ENCODE measurements around the gene KCNQ1. TPM values are rescaled to one million over a fixed set of nuclear protein-coding genes. Genes with fewer than 3 reads are reported as not detected.

KCNQ1 gene
- total and polyA plus RNA-seq, 2 donors (not counting 3 experiments of a cell fraction or from before 2014, with no cell fraction given), result 0.07 to 0.09 TPM

DNA sequence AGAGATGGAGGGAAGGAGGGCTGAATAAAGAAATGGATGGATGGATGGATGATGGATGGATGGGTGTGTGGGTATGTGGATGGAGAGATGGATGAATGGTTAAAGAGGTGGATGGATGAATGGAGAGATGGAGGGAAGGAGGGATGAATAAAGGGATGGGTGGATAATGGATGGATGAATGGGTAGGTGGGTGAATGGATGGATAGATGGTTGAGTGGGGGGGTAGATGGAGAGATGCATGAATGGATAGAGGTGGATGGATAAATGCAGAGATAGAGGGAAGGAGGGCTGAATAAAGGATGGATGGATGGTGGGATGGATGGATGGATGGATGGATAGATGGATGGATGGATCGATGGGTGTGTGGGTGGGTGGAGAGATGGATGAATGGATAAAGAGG is 369.2 kb downstream of the KCNQ1 start:
- POLR2A ChIA-PET, result no interaction called here

DNA sequence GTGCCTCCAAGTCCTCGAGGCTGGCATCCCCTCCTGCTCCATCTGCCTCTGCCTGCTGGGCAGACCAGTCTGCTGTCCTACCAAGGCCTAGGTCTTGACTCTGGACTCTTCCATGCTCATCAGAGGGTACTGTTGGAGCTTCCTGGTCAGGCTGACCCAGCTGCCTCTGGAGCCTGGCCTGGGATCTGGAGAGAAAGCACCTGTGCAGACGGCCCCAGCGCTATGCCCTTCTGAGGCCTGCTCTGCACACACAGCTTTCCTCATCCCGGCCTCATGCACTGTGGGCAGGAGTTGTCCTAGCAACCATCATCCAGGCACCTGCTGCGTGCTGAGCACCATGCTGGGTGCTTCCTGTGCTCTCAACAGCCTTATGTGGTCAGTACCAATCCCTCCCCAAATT is 369.9 kb downstream of the KCNQ1 start:
- H3K9ac ChIP-seq (replicated peaks; ENCODE audit: extremely low read depth, insufficient read depth, low read length), result no peak overlapping the region
- POLR2A ChIA-PET, result no interaction called here
- H3K27me3 ChIP-seq (ENCODE audit: control insufficient read depth in 2 of 2, insufficient read depth in 2 of 2, low read length in 2 of 2), result peaks cover 0 to 3% of the 10 kb centered on the region in 2 experiments
- H3K4me1 ChIP-seq (ENCODE audit: control insufficient read depth, extremely low read depth, insufficient read depth, low read length), result peaks cover 3% of the 10 kb centered on the region
- H4K20me1 ChIP-seq (replicated peaks; ENCODE audit: control insufficient read depth, extremely low read depth, insufficient read depth, low read length), result no peaks in the 10 kb centered on the region
- FAIRE-seq, result no peak
- BruUV-seq (replicated peaks), result no TSS peak
- CTCF ChIA-PET, result interaction anchor here (0.8 kb wide), 1 partner anchor 15 kb away, joined by 3 read pairs; no protein-coding TSS in a partner anchor
- no peaks in the 10 kb centered on the region for H3K9me1 ChIP-seq (replicated peaks; ENCODE audit: control insufficient read depth, extremely low read depth, insufficient read depth, low read length)
- TF ChIP-seq FOS (IDR thresholded peaks at IDR 0.05; ENCODE audit: borderline replicate concordance, insufficient read depth, low read length) (no peak), JUN (IDR thresholded peaks at IDR 0.05; ENCODE audit: borderline replicate concordance, insufficient read depth, insufficient read length, low read depth) (no peak), GATA2 (IDR thresholded peaks at IDR 0.05; ENCODE audit: insufficient read depth, insufficient read length, low read depth, low read length) (no peak), POLR2AphosphoS5 (IDR thresholded peaks at IDR 0.05; ENCODE audit: insufficient read depth, low read depth, low read length) (no peak), MYC (IDR thresholded peaks at IDR 0.05; ENCODE audit: low read depth, low read length) (no peak), EZH2 (IDR thresholded peaks at IDR 0.05; ENCODE audit: borderline replicate concordance, low read depth, low read length, severe bottlenecking) (no peak)
- TF ChIP-seq, protein P1, sequence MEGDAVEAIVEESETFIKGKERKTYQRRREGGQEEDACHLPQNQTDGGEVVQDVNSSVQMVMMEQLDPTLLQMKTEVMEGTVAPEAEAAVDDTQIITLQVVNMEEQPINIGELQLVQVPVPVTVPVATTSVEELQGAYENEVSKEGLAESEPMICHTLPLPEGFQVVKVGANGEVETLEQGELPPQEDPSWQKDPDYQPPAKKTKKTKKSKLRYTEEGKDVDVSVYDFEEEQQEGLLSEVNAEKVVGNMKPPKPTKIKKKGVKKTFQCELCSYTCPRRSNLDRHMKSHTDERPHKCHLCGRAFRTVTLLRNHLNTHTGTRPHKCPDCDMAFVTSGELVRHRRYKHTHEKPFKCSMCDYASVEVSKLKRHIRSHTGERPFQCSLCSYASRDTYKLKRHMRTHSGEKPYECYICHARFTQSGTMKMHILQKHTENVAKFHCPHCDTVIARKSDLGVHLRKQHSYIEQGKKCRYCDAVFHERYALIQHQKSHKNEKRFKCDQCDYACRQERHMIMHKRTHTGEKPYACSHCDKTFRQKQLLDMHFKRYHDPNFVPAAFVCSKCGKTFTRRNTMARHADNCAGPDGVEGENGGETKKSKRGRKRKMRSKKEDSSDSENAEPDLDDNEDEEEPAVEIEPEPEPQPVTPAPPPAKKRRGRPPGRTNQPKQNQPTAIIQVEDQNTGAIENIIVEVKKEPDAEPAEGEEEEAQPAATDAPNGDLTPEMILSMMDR (IDR thresholded peaks at IDR 0.05; ENCODE audit: extremely low read depth in 1 of 2, insufficient read depth in 1 of 2, low read depth in 1 of 2, low read length in 2 of 2), result no peak
- TF ChIP-seq, protein P2, sequence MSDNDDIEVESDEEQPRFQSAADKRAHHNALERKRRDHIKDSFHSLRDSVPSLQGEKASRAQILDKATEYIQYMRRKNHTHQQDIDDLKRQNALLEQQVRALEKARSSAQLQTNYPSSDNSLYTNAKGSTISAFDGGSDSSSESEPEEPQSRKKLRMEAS (IDR thresholded peaks at IDR 0.05; ENCODE audit: insufficient read depth, insufficient read length), result no peak
- H3K27ac ChIP-seq (ENCODE audit: insufficient read depth, low read depth, low read length), result no peak overlapping the region
- no peaks in the 10 kb centered on the region for H3K36me3 ChIP-seq (ENCODE audit: control insufficient read depth in 2 of 2, extremely low read depth in 1 of 2, insufficient read depth in 2 of 2, low read length in 2 of 2)
- H2AFZ ChIP-seq (ENCODE audit: low read depth, low read length), result no peak overlapping the region
- intact Hi-C loops (cut with micrococcal nuclease) (no loop called here), dilution Hi-C loops (cut with MboI; ENCODE audit: extremely low pct_ligation_motif_present, low sequenced_read_pairs) (no loop called here)
- no peak overlapping the region for H3K4me3 ChIP-seq (replicated peaks in 1 of 3; ENCODE audit: insufficient read depth in 1 of 3, low read depth in 1 of 3, low read length in 3 of 3)
- no peaks in the 10 kb centered on the region for H3K9me3 ChIP-seq (replicated peaks; ENCODE audit: control insufficient read depth, insufficient read depth, low read length)
- no peak overlapping the region for H3K4me2 ChIP-seq (ENCODE audit: insufficient read depth, low read length)
- no peak for DNase-seq (ENCODE audit: low read depth, low spot score)
- H3K79me2 ChIP-seq (ENCODE audit: control insufficient read depth, insufficient read depth, low read length), result no peaks in the 10 kb centered on the region

More for the DNA sequence above, 369.2 kb downstream of the KCNQ1 start:
- BruUV-seq (replicated peaks), result no TSS peak
- CTCF ChIA-PET, result interaction anchor here (0.8 kb wide), 1 partner anchor 14 kb away, joined by 3 read pairs; no protein-coding TSS in a partner anchor
- Histone ChIP-seq H4K20me1 (replicated peaks; ENCODE audit: control insufficient read depth, extremely low read depth, insufficient read depth, low read length) (no peaks in the 10 kb centered on the region), H3K36me3 (ENCODE audit: control insufficient read depth in 2 of 2, extremely low read depth in 1 of 2, insufficient read depth in 2 of 2, low read length in 2 of 2) (no peaks in the 10 kb centered on the region), H3K4me1 (ENCODE audit: control insufficient read depth, extremely low read depth, insufficient read depth, low read length) (peaks cover 3% of the 10 kb centered on the region), H3K27me3 (ENCODE audit: control insufficient read depth in 2 of 2, insufficient read depth in 2 of 2, low read length in 2 of 2) (peaks cover 0 to 3% of the 10 kb centered on the region in 2 experiments), H2AFZ (ENCODE audit: low read depth, low read length) (no peak overlapping the region), H3K79me2 (ENCODE audit: control insufficient read depth, insufficient read depth, low read length) (no peaks in the 10 kb centered on the region), H3K4me3 (replicated peaks in 1 of 3; ENCODE audit: insufficient read depth in 1 of 3, low read depth in 1 of 3, low read length in 3 of 3) (no peak overlapping the region), H3K4me2 (ENCODE audit: insufficient read depth, low read length) (no peak overlapping the region), H3K9me1 (replicated peaks; ENCODE audit: control insufficient read depth, extremely low read depth, insufficient read depth, low read length) (no peaks in the 10 kb centered on the region), H3K27ac (ENCODE audit: insufficient read depth, low read depth, low read length) (no peak overlapping the region), H3K9me3 (replicated peaks; ENCODE audit: control insufficient read depth, insufficient read depth, low read length) (no peaks in the 10 kb centered on the region), H3K9ac (replicated peaks; ENCODE audit: extremely low read depth, insufficient read depth, low read length) (no peak overlapping the region)
- dilution Hi-C loops (cut with MboI; ENCODE audit: extremely low pct_ligation_motif_present, low sequenced_read_pairs), result no loop called here
- FAIRE-seq (no peak), DNase-seq (ENCODE audit: low read depth, low spot score) (no peak)
- TF ChIP-seq GATA2 (IDR thresholded peaks at IDR 0.05; ENCODE audit: insufficient read depth, insufficient read length, low read depth, low read length), result no peak
- no peak for TF ChIP-seq POLR2A (IDR thresholded peaks at IDR 0.05; ENCODE audit: low read depth, low read length)
- no peak for TF ChIP-seq FOS (IDR thresholded peaks at IDR 0.05; ENCODE audit: borderline replicate concordance, insufficient read depth, low read length)
- intact Hi-C loops (cut with micrococcal nuclease), result no loop called here
